Stomach (tissue), 9 donors: ENCODE results near the gene ARHGAP24. TPM values are rescaled to one million over a fixed set of nuclear protein-coding genes. Genes with fewer than 3 reads are reported as not detected.
A peak's percentile ranks its signal among the peaks of the same experiment; 100 is the strongest.

ENCODE experiments used
- DNase-seq, 2 donors: peaks; one replicate each; pipeline versions ENCODE4 v3.0.0 to v3.0.0-alpha.2; 2013 to 2019
- H3K27ac ChIP-seq, 5 donors: fragments of 200-600 bp in 4 of 5; sonication (generic) in 4 of 5; one replicate each; pipeline ENCODE4 v1.5.1; 2013 to 2019; ENCODE audit warnings: mild to moderate bottlenecking in 1 of 5, moderate library complexity in 1 of 5
- H3K27me3 ChIP-seq, 3 donors: fragments of 200-600 bp; sonication (generic); one replicate each; pipeline ENCODE4 v1.5.1; 2017 to 2019; ENCODE audit warnings: mixed run types in 1 of 3
- H3K36me3 ChIP-seq, 4 donors: fragments of 200-600 bp; sonication (generic); 1 replicate in 3 of 4; 2 replicates in 1 of 4; pipeline ENCODE4 v1.5.1; 2016 to 2019
- H3K4me1 ChIP-seq, 4 donors: fragments of 200-600 bp; sonication (generic); one replicate each; pipeline ENCODE4 v1.5.1; 2016 to 2019
- H3K4me3 ChIP-seq, 4 donors: fragments of 200-600 bp; sonication (generic) in 3 of 4; one replicate each; pipeline ENCODE4 v1.5.1; 2016 to 2019; ENCODE audit warnings: mild to moderate bottlenecking in 1 of 4
- H3K9me3 ChIP-seq, 4 donors: fragments of 200-600 bp; sonication (generic); one replicate each; pipeline ENCODE4 v1.5.1; 2016 to 2019
- EP300 ChIP-seq: sonication (generic); formaldehyde crosslinking; IDR thresholded peaks from one replicate; pipeline ENCODE4 v1.6.1; 2017; ENCODE audit warnings: antibody characterized with exemption
- POLR2A ChIP-seq, 4 donors: fragments of 450-650 bp; IDR thresholded peaks; one replicate each; pipeline ENCODE4 v1.6.1; 2016; ENCODE audit warnings: antibody characterized with exemption in 4 of 4, control low read depth in 2 of 4, mild to moderate bottlenecking in 1 of 4, moderate library complexity in 1 of 4
- POLR2AphosphoS5 ChIP-seq, 3 donors: sonication (generic); formaldehyde crosslinking; IDR thresholded peaks; one replicate each; pipeline ENCODE4 v1.6.1; 2016; ENCODE audit warnings: antibody characterized with exemption in 3 of 3
- WGBS, 5 donors: extraction: QIAGEN DNeasy Blood & Tissue Kit in 3 of 5; methylation state at CpG; one replicate each; pipeline versions ENCODE4 v1.1.5 to v1.1.7; 2013 to 2018; 5-methylcytosine and 5-hydroxymethylcytosine counted together
- intact Hi-C: fragments of 100-400 bp; cut with DNase I; formaldehyde crosslinking; loops from one replicate; pipeline ENCODE4 v1.15.1; 2023; ENCODE audit warnings: low total_unique reads
- polyA plus RNA-seq, 3 donors: library from polyadenylated mRNA; stranded (reverse); fragments of 200-250 nt; gene quantifications; one replicate each; pipeline ENCODE4 v1.2.3, GENCODE V29; 2013
- small RNA-seq, 4 donors: library from RNA; depleted of rRNA; stranded (forward); fragments of <200 nt; gene quantifications; one replicate each; pipeline ENCODE3, GENCODE V24; 2016
- total RNA-seq, 5 donors: library from RNA; depleted of rRNA; stranded (reverse); fragments of >200 nt; gene quantifications; one replicate each; pipeline versions ENCODE4 v1.1.0 to v1.2.3, GENCODE V29; 2014 to 2016
- TF ChIP-seq, protein P1 (sequence below), 7 experiments: fragments of 450-650 bp in 4 of 7; fragments of 200-600 bp in 3 of 7; sonication (generic) in 3 of 7; IDR thresholded peaks; one replicate each; pipeline ENCODE4 v1.5.1; 2016 to 2019; ENCODE audit warnings: antibody characterized with exemption in 7 of 7, control low read depth in 2 of 7, mild to moderate bottlenecking in 1 of 7
- donor health status: healthy with polysubstance abuse.
- donor health status: Bipolar disorder and iron deficiency.
- donor health status: healthy.

ARHGAP24 gene
- total and polyA plus RNA-seq, 8 donors: 6.4 to 152 (median 33.5) TPM

DNA sequence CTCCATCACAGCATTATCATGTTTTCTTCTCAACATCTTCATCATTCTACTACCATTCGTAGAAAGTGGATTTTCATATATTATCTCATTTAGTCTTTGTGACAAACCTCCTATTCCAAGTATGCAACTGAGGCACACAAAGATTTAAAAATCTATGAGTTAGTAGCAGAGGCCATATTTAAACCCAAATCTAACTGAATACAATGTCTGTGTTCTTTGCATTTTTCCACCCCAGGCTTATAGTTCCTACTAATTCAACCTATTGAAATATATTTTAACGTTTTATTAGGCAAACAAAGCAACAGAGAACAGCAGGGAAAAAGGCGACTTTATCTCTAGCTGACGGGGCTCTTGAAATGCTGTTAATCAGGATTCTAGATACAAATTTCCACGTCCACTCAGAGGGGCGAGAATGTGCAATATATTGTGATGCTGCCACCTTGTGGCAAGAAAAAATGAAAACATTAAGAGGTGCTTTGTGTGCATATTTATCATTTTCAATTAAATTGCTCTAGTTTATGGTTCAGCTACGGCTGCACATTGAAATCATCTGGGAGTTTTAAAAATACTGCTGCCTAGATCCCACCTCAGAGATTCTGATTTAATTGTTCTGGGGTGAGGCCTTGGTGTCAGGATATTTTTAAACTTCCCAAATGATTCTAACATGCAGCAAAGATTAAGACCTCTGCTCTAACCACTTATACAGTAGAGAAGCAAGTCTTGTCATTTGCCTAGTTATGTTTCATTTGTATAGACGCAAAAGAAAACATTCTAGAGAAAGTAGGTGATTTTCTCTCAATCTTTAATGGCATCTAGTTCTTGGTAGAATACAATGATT, 569.0 kb downstream of the ARHGAP24 start:
- WGBS, 5 donors: 15 to 23% (median 18%) methylated on average over 8 of the region's 8 CpGs
- Histone ChIP-seq H3K4me3 (no peak overlapping the region), H3K9me3 (no peaks in the 10 kb centered on the region), H3K27ac (no peak overlapping the region), H3K4me1 (peaks cover 0 to 11% (median 3%) of the 10 kb centered on the region in 4 donors), H3K36me3 (no peaks in the 10 kb centered on the region), H3K27me3 (no peaks in the 10 kb centered on the region)
- TF ChIP-seq, protein P1, sequence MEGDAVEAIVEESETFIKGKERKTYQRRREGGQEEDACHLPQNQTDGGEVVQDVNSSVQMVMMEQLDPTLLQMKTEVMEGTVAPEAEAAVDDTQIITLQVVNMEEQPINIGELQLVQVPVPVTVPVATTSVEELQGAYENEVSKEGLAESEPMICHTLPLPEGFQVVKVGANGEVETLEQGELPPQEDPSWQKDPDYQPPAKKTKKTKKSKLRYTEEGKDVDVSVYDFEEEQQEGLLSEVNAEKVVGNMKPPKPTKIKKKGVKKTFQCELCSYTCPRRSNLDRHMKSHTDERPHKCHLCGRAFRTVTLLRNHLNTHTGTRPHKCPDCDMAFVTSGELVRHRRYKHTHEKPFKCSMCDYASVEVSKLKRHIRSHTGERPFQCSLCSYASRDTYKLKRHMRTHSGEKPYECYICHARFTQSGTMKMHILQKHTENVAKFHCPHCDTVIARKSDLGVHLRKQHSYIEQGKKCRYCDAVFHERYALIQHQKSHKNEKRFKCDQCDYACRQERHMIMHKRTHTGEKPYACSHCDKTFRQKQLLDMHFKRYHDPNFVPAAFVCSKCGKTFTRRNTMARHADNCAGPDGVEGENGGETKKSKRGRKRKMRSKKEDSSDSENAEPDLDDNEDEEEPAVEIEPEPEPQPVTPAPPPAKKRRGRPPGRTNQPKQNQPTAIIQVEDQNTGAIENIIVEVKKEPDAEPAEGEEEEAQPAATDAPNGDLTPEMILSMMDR (IDR thresholded peaks at IDR 0.05): peak in 5 of 7 experiments; percentile 32 to 72 (median 49)
- TF ChIP-seq EP300 (no peak), POLR2AphosphoS5 (IDR thresholded peaks at IDR 0.05) (no peak), POLR2A (IDR thresholded peaks at IDR 0.05) (no peak)
- DNase-seq: peak in 1 of 2 donors; percentile 81
- intact Hi-C loops: no loop called here

- Histone ChIP-seq H3K27ac (no peak overlapping the region), H3K4me1 (peaks cover 0 to 11% (median 3%) of the 10 kb centered on the region in 4 donors), H3K36me3 (no peaks in the 10 kb centered on the region), H3K4me3 (no peak overlapping the region), H3K27me3 (no peaks in the 10 kb centered on the region), H3K9me3 (no peaks in the 10 kb centered on the region)
- TF ChIP-seq POLR2AphosphoS5 (IDR thresholded peaks at IDR 0.05) (no peak), POLR2A (IDR thresholded peaks at IDR 0.05) (no peak), EP300 (no peak)
- TF ChIP-seq, protein P1 (IDR thresholded peaks at IDR 0.05): no peak
- DNase-seq: no peak
- 60 to 84% (median 72%) methylated on average over 3 of the region's 3 CpGs for WGBS, 5 donors
- intact Hi-C loops: no loop called here
These were observed 569.6 kb downstream of the ARHGAP24 start for GRCh38 chr4:86044593-86044985.

DNA sequence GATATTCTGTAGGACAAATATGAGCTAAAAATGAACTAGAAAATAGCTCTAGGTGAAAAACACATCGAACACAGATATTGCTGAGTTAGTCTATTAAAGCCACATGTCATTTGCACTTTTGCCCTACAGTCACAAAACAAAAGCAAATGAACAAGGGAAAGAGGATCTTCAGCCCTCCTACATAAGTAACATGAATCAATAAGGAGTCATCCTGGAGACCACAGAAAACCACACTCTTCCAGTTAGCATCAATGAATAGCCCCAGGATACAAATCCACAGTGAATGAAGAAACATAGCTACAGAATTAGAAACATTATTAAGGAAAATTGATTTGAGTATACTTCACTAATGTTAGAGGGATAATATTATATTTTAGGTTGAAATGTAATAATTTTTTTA, 573.5 kb downstream of the ARHGAP24 start:
- H3K27ac ChIP-seq: no peak overlapping the region
- H3K36me3 ChIP-seq: no peaks in the 10 kb centered on the region
- WGBS, 5 donors: 73 to 84% (median 78%) methylated on average over 1 of the region's 1 CpG
- intact Hi-C loops: no loop called here
- H3K9me3 ChIP-seq: no peaks in the 10 kb centered on the region
- no peak overlapping the region for H3K4me3 ChIP-seq
- H3K4me1 ChIP-seq: peaks cover 0 to 10% (median 3%) of the 10 kb centered on the region in 4 donors
- H3K27me3 ChIP-seq: no peaks in the 10 kb centered on the region
- no peak for DNase-seq
- TF ChIP-seq, protein P1 (IDR thresholded peaks at IDR 0.05): no peak
- TF ChIP-seq EP300 (no peak), POLR2A (IDR thresholded peaks at IDR 0.05) (no peak), POLR2AphosphoS5 (IDR thresholded peaks at IDR 0.05) (no peak)

- WGBS, 5 donors: 95 to 98% (median 96%) methylated on average over 1 of the region's 1 CpG
- intact Hi-C loops: no loop called here
These were observed 575.5 kb downstream of the ARHGAP24 start for GRCh38 chr4:86050496-86050895.

More at GRCh38 chr4:86050496-86050895, 575.5 kb downstream of the ARHGAP24 start:
- no peak for TF ChIP-seq POLR2AphosphoS5 (IDR thresholded peaks at IDR 0.05)
- TF ChIP-seq, protein P1 (IDR thresholded peaks at IDR 0.05): no peak
- TF ChIP-seq EP300: no peak
- no peak for TF ChIP-seq POLR2A (IDR thresholded peaks at IDR 0.05)
- Histone ChIP-seq H3K27ac (no peak overlapping the region), H3K4me3 (no peak overlapping the region), H3K36me3 (no peaks in the 10 kb centered on the region), H3K9me3 (no peaks in the 10 kb centered on the region), H3K4me1 (no peaks in the 10 kb centered on the region), H3K27me3 (no peaks in the 10 kb centered on the region)
- no peak for DNase-seq

Small RNAs within 50 kb of the gene (small RNA-seq; reads per million reads assigned to genes)
- gene MIR4451: 0 reads per million in 4 donors
